NCI-H1417 (cell line): ENCODE data around the gene LNX1.
A peak's percentile ranks its signal among the peaks of the same experiment; 100 is the strongest.
"Not testable (repeated sequence)": the region's sequence is repeated elsewhere in the genome, so short reads cannot be mapped to it uniquely, and the experiment has no call there.

Experiments used
- DNase-seq, 3 experiments: peaks; one replicate each; lab custom pipeline; 2025; lab: John Stamatoyannopoulos, UW

Gene LNX1

GRCh38 chr4:53497487-53498244 lies 93.6 kb downstream of the LNX1 start:
- no peak for DNase-seq

- DNase-seq = no peak
These were observed 96.4 kb downstream of the LNX1 start for GRCh38 chr4:53494851-53495250.

GRCh38 chr4:53490965-53491622 lies 100.2 kb downstream of the LNX1 start:
- DNase-seq = peak in 2 of 3 experiments; percentile 24 to 62

GRCh38 chr4:53490161-53490956 lies 100.9 kb downstream of the LNX1 start:
- DNase-seq = no peak

- no peak for DNase-seq
These were observed 101.9 kb downstream of the LNX1 start for GRCh38 chr4:53489279-53489889.

GRCh38 chr4:53487766-53488165 lies 103.5 kb downstream of the LNX1 start:
- DNase-seq = no peak

- no peak for DNase-seq
These were observed 105.6 kb downstream of the LNX1 start for GRCh38 chr4:53485658-53486040.

GRCh38 chr4:53484911-53485657 lies 106.2 kb downstream of the LNX1 start:
- DNase-seq = no peak

GRCh38 chr4:53483250-53483649 lies 108.0 kb downstream of the LNX1 start:
- DNase-seq = no peak

GRCh38 chr4:53481586-53481985 lies 109.7 kb downstream of the LNX1 start:
- DNase-seq = no peak

- no peak for DNase-seq
These were observed 110.4 kb downstream of the LNX1 start for GRCh38 chr4:53480909-53481308.

- no peak for DNase-seq
These were observed 111.4 kb downstream of the LNX1 start for GRCh38 chr4:53479736-53480525.

GRCh38 chr4:53478671-53479456 lies 112.4 kb downstream of the LNX1 start:
- DNase-seq = no peak

- DNase-seq = no peak
These were observed 113.7 kb downstream of the LNX1 start for GRCh38 chr4:53477636-53478035.

- DNase-seq = no peak
These were observed 114.2 kb downstream of the LNX1 start for GRCh38 chr4:53477038-53477565.

GRCh38 chr4:53476232-53477037 lies 114.9 kb downstream of the LNX1 start:
- no peak for DNase-seq

- DNase-seq = not testable (repeated sequence)
These were observed 124.7 kb downstream of the LNX1 start for GRCh38 chr4:53466576-53466975.

GRCh38 chr4:53465891-53466290 lies 125.4 kb downstream of the LNX1 start:
- DNase-seq = no peak

GRCh38 chr4:53465281-53465680 lies 126.0 kb downstream of the LNX1 start:
- no peak for DNase-seq
